GM18517 (cell line): ENCODE data around the gene STK4.

Experiments used
- ATAC-seq: cut with Tn5 transposase; IDR thresholded peaks from one replicate; pipeline ENCODE4 v1.9.1; 2021; ENCODE audit warnings: mild to moderate bottlenecking, moderate library complexity; ENCODE audit not compliant: unreplicated experiment

Gene STK4

GRCh38 chr20:44966030-44966961 lies at the start of gene STK4:
Gene STK4, plus strand, starts transcription at chr20:44966512. Its CDS starts 57 bp downstream, at chr20:44966569.
- peak; percentile 54 for ATAC-seq

- ATAC-seq: no peak
Observed at GRCh38 chr20:44916586-44916985, 49.7 kb upstream of the STK4 start.

- ATAC-seq: no peak
Observed at GRCh38 chr20:44917399-44917798, 48.9 kb upstream of the STK4 start.

- no peak for ATAC-seq
Observed at GRCh38 chr20:44918342-44918741, 48.0 kb upstream of the STK4 start.

GRCh38 chr20:44918761-44919160 lies 47.6 kb upstream of the STK4 start:
- no peak for ATAC-seq

- no peak for ATAC-seq
Observed at GRCh38 chr20:44921447-44921846, 44.9 kb upstream of the STK4 start.

GRCh38 chr20:44924541-44924940 lies 41.8 kb upstream of the STK4 start:
- no peak for ATAC-seq

- no peak for ATAC-seq
Observed at GRCh38 chr20:44928595-44928994, 37.7 kb upstream of the STK4 start.

GRCh38 chr20:44930517-44931168 lies 35.7 kb upstream of the STK4 start:
- no peak for ATAC-seq

GRCh38 chr20:44931911-44932310 lies 34.4 kb upstream of the STK4 start:
- no peak for ATAC-seq

GRCh38 chr20:44932916-44933315 lies 33.4 kb upstream of the STK4 start:
- no peak for ATAC-seq

- no peak for ATAC-seq
Observed at GRCh38 chr20:44936510-44936909, 29.8 kb upstream of the STK4 start.

- no peak for ATAC-seq
Observed at GRCh38 chr20:44938637-44939036, 27.7 kb upstream of the STK4 start.

GRCh38 chr20:44941120-44941691 lies 25.1 kb upstream of the STK4 start:
- ATAC-seq: no peak

GRCh38 chr20:44942264-44942973 lies 23.9 kb upstream of the STK4 start:
- ATAC-seq: no peak

- ATAC-seq: no peak
Observed at GRCh38 chr20:44943828-44944227, 22.5 kb upstream of the STK4 start.

GRCh38 chr20:44945261-44945660 lies 21.1 kb upstream of the STK4 start:
- ATAC-seq: no peak

GRCh38 chr20:44946271-44946852 lies 19.9 kb upstream of the STK4 start:
- ATAC-seq: no peak

- ATAC-seq: no peak
Observed at GRCh38 chr20:44948107-44948506, 18.2 kb upstream of the STK4 start.

- ATAC-seq: no peak
Observed at GRCh38 chr20:44948513-44948912, 17.8 kb upstream of the STK4 start.

- no peak for ATAC-seq
Observed at GRCh38 chr20:44950368-44950767, 15.9 kb upstream of the STK4 start.
